ENCODE results near the gene IMMT. TPM values are rescaled to one million over a fixed set of nuclear protein-coding genes. Genes with fewer than 3 reads are reported as not detected.

The IMMT gene
- total and polyA plus RNA-seq, 9 of the 15 experiments (the other 6 are each of a cell fraction or from before 2014, with no cell fraction given), result 119 to 294 (median 140) TPM

GRCh38 chr2:86221066-86221684 lies 25.9 kb upstream of the IMMT start (continued):
- TF ChIP-seq PRDM10 (IDR thresholded peaks at IDR 0.05; ENCODE audit: partially characterized antibody) (peak; percentile 74), OTX1 (CRISPR knock-in tag; IDR thresholded peaks at IDR 0.05) (no peak), MEF2D (tag; conservative IDR thresholded peaks at IDR 0.05; ENCODE audit: low read depth) (no peak), ZNF274 (IDR thresholded peaks at IDR 0.05; ENCODE audit: borderline replicate concordance, low read depth, low read length) (no peak), TBP (optimal IDR thresholded peaks at IDR 0.05; ENCODE audit: low read depth, low read length) (no peak), FOXK2 (conservative IDR thresholded peaks at IDR 0.05 in 1 of 2, IDR thresholded peaks at IDR 0.05 in 1 of 2; ENCODE audit: low read depth in 2 of 2) (0 out of 4 replicates have a peak, but pooled peaks of 1 of the 2 experiments have one; percentile 20), ZNF174 (CRISPR knock-in tag; IDR thresholded peaks at IDR 0.05) (no peak), FOXA1 (IDR thresholded peaks at IDR 0.05; ENCODE audit: borderline replicate concordance) (no peak), COPS2 (conservative IDR thresholded peaks at IDR 0.05) (no peak), CTCF (IDR thresholded peaks at IDR 0.05 in 2 of 3, conservative IDR thresholded peaks at IDR 0.05 in 1 of 3; ENCODE audit: insufficient read depth in 2 of 3, low read depth in 1 of 3, low read length in 3 of 3) (peak; percentile 94 to 99 (median 98)), RAD51 (IDR thresholded peaks at IDR 0.05; ENCODE audit: borderline replicate concordance, low read depth) (no peak), HOXB6 (CRISPR knock-in tag; IDR thresholded peaks at IDR 0.05; ENCODE audit: borderline replicate concordance) (no peak), TAL1 (IDR thresholded peaks at IDR 0.05) (no peak), ZKSCAN8 (CRISPR knock-in tag; IDR thresholded peaks at IDR 0.05) (no peak), ZNF592 (IDR thresholded peaks at IDR 0.05) (peak; percentile 19; the same call in 1 of the 2 replicates), ZNF280B (CRISPR knock-in tag; IDR thresholded peaks at IDR 0.05) (no peak)

All from K562 (cell line).